EL (cell line): ENCODE results near the gene PSMB10.

Source experiments
- DNase-seq: peaks from one replicate; pipeline ENCODE4 v3.0.0-alpha.2; 2016

The PSMB10 gene

DNA sequence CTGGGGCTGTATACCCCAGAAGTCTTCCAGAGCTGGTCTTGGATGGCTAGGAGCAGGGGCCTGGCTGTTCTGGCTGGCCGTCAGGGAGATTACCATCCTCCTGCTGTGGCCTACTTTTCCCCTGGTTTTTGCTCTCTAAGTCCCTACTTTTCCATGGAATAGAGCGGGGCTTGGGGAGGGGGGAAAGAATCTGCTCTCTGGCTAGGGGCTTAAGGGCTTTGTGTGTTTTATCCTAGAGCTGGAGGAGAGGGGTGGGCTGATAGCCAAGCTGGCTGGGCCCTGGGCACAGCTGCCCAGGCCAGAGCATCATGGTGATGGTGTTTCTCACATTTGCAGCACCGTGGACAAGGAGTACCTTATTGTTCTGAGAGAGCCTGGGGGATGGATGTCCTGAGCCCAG lies 48.3 kb downstream of the PSMB10 start:
- no peak for DNase-seq

DNA sequence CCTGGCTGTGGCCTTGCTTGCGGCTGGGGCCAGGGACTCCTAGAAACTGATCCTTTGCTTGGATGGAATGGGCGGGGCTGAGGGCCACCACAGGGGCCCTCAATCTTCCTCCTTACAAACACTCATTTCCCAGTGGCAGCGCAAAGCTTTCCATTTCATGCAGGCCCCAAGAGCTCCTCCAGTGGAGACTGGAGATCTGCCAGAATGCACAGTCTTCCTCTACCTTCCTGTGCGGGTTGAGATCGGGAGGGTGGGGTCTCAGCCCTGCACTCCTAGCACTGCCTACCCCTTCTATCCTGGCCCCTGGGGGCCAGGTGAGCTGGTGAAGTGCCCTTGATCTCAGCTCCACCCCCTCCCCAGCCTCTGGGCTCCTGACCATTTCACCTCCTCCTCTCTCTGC lies 50.3 kb downstream of the PSMB10 start:
- DNase-seq: no peak

DNA sequence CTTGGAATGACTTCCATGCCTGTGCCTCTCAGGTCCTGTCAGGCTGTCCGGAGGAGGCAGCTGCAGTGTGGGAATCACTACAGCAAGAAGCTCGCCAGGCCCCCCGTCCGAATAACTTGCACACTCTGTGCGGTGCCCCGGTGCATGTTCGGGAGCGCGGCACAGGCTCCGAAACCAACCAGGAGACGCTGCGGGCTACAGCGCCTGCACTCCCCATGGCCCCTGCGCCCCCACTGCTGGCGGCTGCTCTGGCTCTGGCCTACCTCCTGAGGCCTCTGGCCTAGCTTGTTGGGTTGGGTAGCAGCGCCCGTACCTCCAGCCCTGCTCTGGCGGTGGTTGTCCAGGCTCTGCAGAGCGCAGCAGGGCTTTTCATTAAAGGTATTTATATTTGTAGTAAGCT lies 50.7 kb downstream of the PSMB10 start:
- DNase-seq: no peak

DNA sequence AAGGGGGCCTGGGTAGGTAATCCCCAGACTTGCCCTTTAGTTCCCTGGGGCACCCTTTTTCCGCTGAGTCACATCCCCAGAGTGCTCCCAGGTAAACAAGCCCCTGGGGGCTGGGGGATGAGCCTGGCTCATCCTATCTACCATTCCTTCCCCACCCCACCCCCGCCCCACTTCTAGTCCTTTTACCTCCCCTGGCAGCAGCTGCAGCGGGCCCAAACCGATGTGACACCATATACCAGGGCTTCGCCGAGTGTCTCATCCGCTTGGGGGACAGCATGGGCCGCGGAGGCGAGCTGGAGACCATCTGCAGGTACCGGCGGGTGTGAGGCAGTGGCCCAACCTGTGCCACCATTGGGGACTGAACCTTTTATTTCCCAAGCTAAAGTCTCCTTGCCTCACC lies 51.1 kb downstream of the PSMB10 start:
- DNase-seq: no peak

DNA sequence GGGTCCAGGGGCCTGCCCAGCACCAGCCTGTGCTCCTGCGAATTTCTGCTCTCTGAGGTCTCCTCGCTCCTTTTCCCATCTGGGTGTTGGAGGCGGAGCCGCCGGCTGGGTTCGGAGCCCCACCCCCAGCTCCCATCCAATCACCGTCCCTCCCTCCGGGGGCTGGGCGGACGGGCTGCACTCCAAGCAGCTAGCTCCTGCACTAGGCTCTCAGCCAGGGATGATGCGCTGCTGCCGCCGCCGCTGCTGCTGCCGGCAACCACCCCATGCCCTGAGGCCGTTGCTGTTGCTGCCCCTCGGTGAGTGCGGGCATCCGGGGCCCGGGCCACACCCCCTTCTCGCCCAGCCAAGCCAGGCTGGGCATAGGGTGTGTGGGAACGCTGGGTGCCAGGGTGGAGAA lies 52.0 kb downstream of the PSMB10 start, which contains the start of gene NRN1L:
Gene NRN1L, plus strand, starts transcription at position 202 of the 400 bp plus-strand sequence. Its CDS starts 19 bp downstream, at position 221.
- peak; percentile 95 for DNase-seq
